ENCODE data around the gene ERRFI1.

- no peak for TF ChIP-seq CTCF (IDR thresholded peaks at IDR 0.05 in 8 of 11, conservative IDR thresholded peaks at IDR 0.05 in 3 of 11)
- TF ChIP-seq POLR2AphosphoS5 (IDR thresholded peaks at IDR 0.05): no peak
Observed at GRCh38 chr1:7983086-7983778, 42.9 kb downstream of the ERRFI1 start.

Measured in spleen (tissue), 7 donors.